DOHH2 (cell line): Measurements from ENCODE around the gene AFF2.

Source experiments
- CTCF ChIP-seq: fragments of 200-600 bp; sonication (generic); IDR thresholded peaks from one replicate; pipeline ENCODE4 v1.5.1; 2014; ENCODE audit warnings: antibody characterized with exemption, mild to moderate bottlenecking, low read depth, low read length; ENCODE audit not compliant: poor library complexity, severe bottlenecking
- EZH2phosphoT487 ChIP-seq: fragments of 200-600 bp; sonication (generic); IDR thresholded peaks from 2 replicates; pipeline ENCODE4 v1.6.1; 2017; ENCODE audit warnings: borderline replicate concordance, mild to moderate bottlenecking, antibody characterized with exemption, low read length, moderate library complexity, mixed read lengths

DNA sequence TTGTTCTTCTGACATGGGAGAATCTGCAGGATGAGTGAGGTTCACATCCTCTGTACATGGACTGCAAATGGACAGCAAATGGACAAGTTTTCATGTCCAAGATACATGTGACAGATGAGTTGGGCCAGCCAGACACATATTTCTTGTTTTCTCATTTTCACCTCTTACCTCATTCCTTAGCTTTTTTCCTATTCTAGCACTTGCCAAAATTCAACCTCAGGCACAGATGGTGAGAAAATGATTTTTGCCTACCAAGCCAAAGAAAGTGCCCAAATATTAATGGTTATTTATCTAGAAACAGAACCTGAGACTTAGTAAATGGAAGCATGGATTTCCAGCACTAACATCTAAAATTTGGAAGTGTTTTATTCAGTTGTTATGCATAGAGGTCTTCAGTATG lies 402.2 kb downstream of the AFF2 start:
- TF ChIP-seq CTCF (no peak), EZH2phosphoT487 (no peak)
